ENCODE measurements around the gene CBFA2T3. TPM values are rescaled to one million over a fixed set of nuclear protein-coding genes. Genes with fewer than 3 reads are reported as not detected.

Gene CBFA2T3
- total RNA-seq, 1 experiment from 2014 or later: 13.7 TPM

GRCh38 chr16:88936008-88936555, 40.9 kb downstream of the CBFA2T3 start:
- no peak for DNase-seq (ENCODE audit: low read depth, low spot score)
- no peaks in the 10 kb centered on the region for H3K9me3 ChIP-seq (ENCODE audit: control insufficient read depth, insufficient read depth, low read depth, low read length)
- intact Hi-C loops (cut with micrococcal nuclease; ENCODE audit: unreplicated experiment) (no loop called here), in situ Hi-C loops (cut with HindIII; ENCODE audit: low pct_unique_long_range_greater_than_20kb, low sequenced_read_pairs) (no loop called here)
- ATAC-seq: no peak
- no peak overlapping the region for H3K4me3 ChIP-seq (ENCODE audit: low read depth in 2 of 2, low read length in 2 of 2)
- no peaks in the 10 kb centered on the region for H3K27me3 ChIP-seq (ENCODE audit: control insufficient read depth, insufficient read depth, low read length)
- peak overlapping the region; percentile 51 for H3K27ac ChIP-seq (ENCODE audit: low read length)
- no peaks in the 10 kb centered on the region for H3K4me1 ChIP-seq (ENCODE audit: control insufficient read depth, insufficient read depth, low read length)
- CTCF ChIA-PET: no interaction called here
- no peak for TF ChIP-seq TCF7L2 (IDR thresholded peaks at IDR 0.05; ENCODE audit: low read depth, low read length)
- TF ChIP-seq, protein P1, sequence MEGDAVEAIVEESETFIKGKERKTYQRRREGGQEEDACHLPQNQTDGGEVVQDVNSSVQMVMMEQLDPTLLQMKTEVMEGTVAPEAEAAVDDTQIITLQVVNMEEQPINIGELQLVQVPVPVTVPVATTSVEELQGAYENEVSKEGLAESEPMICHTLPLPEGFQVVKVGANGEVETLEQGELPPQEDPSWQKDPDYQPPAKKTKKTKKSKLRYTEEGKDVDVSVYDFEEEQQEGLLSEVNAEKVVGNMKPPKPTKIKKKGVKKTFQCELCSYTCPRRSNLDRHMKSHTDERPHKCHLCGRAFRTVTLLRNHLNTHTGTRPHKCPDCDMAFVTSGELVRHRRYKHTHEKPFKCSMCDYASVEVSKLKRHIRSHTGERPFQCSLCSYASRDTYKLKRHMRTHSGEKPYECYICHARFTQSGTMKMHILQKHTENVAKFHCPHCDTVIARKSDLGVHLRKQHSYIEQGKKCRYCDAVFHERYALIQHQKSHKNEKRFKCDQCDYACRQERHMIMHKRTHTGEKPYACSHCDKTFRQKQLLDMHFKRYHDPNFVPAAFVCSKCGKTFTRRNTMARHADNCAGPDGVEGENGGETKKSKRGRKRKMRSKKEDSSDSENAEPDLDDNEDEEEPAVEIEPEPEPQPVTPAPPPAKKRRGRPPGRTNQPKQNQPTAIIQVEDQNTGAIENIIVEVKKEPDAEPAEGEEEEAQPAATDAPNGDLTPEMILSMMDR (IDR thresholded peaks at IDR 0.05): peak; percentile 41; the same call in 1 of the 2 replicates
- BruUV-seq (replicated peaks): no TSS peak
- H3K36me3 ChIP-seq (ENCODE audit: control insufficient read depth, insufficient read depth, low read length): no peaks in the 10 kb centered on the region
- POLR2A ChIA-PET: interaction anchor here (0.6 kb wide), 1 partner anchor 103 kb away, joined by 10 read pairs; no protein-coding TSS in a partner anchor

DNA sequence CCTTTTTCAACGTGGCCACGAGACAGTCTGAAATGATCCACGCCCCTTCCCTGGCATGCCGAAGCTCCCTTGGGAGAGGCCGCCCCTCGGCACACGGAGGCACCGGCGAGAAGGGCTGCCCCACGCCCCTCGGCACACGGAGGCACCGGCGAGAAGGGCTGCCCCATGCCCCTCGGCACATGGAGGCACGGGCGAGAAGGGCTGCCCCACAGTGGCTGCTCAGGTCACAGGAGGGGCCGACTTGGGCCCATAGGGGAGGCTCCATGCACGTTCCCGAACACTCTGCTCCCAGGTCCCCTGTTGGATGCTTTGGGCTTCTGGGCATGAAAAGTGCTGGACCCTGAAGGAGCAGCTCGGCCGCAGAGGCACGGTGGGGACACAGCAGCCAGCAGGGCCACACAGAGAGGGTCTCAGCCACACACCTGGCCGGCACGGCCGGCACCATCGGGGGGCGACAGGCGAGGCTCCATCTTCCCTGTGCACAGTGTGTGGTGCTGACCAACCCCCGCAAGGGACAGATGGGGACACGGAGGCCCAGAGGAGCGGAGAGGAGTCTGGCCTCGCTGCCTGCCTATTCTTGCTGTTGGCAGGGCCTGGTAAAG, 42.8 kb downstream of the CBFA2T3 start:
- Histone ChIP-seq H3K27me3 (ENCODE audit: control insufficient read depth, insufficient read depth, low read length) (no peaks in the 10 kb centered on the region), H3K9me3 (ENCODE audit: control insufficient read depth, insufficient read depth, low read depth, low read length) (no peaks in the 10 kb centered on the region), H3K36me3 (ENCODE audit: control insufficient read depth, insufficient read depth, low read length) (no peaks in the 10 kb centered on the region), H3K4me3 (ENCODE audit: low read depth in 2 of 2, low read length in 2 of 2) (no peak overlapping the region), H3K4me1 (ENCODE audit: control insufficient read depth, insufficient read depth, low read length) (0 out of 2 replicates have a peak, but pooled peaks cover under 1% of the 10 kb centered on the region), H3K27ac (ENCODE audit: low read length) (no peak overlapping the region)
- DNase-seq (ENCODE audit: low read depth, low spot score) (no peak), ATAC-seq (no peak)
- ChIA-PET POLR2A (no interaction called here), CTCF (no interaction called here)
- in situ Hi-C loops (cut with HindIII; ENCODE audit: low pct_unique_long_range_greater_than_20kb, low sequenced_read_pairs) (no loop called here), intact Hi-C loops (cut with micrococcal nuclease; ENCODE audit: unreplicated experiment) (no loop called here)
- BruUV-seq (replicated peaks): no TSS peak
- TF ChIP-seq SIN3A (IDR thresholded peaks at IDR 0.05; ENCODE audit: borderline replicate concordance, insufficient read depth, low read depth, low read length): no peak
- TF ChIP-seq, protein P1 (IDR thresholded peaks at IDR 0.05): no peak
- TF ChIP-seq TCF7L2 (IDR thresholded peaks at IDR 0.05; ENCODE audit: low read depth, low read length): no peak
- TF ChIP-seq, protein P2, sequence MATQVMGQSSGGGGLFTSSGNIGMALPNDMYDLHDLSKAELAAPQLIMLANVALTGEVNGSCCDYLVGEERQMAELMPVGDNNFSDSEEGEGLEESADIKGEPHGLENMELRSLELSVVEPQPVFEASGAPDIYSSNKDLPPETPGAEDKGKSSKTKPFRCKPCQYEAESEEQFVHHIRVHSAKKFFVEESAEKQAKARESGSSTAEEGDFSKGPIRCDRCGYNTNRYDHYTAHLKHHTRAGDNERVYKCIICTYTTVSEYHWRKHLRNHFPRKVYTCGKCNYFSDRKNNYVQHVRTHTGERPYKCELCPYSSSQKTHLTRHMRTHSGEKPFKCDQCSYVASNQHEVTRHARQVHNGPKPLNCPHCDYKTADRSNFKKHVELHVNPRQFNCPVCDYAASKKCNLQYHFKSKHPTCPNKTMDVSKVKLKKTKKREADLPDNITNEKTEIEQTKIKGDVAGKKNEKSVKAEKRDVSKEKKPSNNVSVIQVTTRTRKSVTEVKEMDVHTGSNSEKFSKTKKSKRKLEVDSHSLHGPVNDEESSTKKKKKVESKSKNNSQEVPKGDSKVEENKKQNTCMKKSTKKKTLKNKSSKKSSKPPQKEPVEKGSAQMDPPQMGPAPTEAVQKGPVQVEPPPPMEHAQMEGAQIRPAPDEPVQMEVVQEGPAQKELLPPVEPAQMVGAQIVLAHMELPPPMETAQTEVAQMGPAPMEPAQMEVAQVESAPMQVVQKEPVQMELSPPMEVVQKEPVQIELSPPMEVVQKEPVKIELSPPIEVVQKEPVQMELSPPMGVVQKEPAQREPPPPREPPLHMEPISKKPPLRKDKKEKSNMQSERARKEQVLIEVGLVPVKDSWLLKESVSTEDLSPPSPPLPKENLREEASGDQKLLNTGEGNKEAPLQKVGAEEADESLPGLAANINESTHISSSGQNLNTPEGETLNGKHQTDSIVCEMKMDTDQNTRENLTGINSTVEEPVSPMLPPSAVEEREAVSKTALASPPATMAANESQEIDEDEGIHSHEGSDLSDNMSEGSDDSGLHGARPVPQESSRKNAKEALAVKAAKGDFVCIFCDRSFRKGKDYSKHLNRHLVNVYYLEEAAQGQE (IDR thresholded peaks at IDR 0.05; ENCODE audit: insufficient read depth in 1 of 2, low read depth in 2 of 2, low read length in 1 of 2): no peak
- no peak for TF ChIP-seq POLR2AphosphoS5 (IDR thresholded peaks at IDR 0.05; ENCODE audit: low read depth, low read length)
